Stimulated activated CD8-positive, alpha-beta memory T cell treated with anti-CD3 and anti-CD28 coated beads, Interleukin-12 subunit alpha, Interleukin-12 subunit beta, amount 100 ng/mL, for 4 hours (primary cell): Measurements from ENCODE around the gene GPC6.

Experiments used
- DNase-seq: peaks from one replicate; pipeline ENCODE4 v3.0.0-alpha.2; 2020; ENCODE audit warnings: low read depth

The GPC6 gene

DNA sequence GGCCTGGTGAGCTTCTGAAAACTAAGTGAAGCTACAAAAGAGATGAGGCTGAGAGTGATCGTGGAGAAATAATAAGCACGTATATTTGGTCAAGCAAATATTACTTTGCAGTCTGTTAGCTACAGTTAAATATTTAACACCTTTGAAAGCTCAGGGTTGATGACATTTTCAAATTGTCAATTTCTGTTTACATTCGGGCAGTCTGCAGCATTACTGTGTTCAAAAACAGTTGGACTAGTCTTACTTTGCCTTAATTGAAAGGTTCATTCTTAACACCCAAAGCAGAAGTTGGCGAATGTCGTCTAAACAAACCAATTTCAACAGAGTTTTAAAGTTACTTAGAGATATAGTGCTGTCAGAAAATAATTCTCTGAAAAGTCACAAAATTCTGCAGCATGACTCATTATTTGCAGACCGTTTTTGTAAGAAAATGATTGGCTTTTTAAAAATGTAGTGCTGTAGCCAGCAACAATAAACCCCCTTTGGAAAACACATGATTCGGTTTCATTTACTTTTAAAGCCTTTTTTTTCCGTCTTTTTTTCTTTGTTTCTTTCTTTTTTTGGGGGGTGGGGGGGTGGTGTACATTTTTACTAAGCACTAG, 549.0 kb downstream of the GPC6 start:
- DNase-seq: no peak

DNA sequence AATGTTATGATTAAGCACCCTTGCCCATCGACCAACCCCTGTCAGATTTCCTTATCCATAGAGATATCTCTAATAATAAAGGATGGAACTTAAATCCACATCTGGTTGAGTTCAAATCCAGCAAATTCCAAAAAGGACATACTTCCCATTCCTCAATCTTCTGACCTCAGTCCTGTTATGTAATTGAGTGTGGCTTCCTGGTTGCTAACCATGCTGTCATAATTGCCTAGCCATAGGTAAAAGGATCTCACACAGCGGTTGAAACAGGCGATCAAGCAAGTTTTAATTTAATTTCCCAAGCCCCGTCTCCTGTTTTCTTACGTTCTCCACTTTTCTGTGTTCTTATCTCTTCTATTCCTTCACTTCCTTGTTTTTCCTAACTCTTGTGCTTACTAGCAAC, 550.3 kb downstream of the GPC6 start:
- no peak for DNase-seq

DNA sequence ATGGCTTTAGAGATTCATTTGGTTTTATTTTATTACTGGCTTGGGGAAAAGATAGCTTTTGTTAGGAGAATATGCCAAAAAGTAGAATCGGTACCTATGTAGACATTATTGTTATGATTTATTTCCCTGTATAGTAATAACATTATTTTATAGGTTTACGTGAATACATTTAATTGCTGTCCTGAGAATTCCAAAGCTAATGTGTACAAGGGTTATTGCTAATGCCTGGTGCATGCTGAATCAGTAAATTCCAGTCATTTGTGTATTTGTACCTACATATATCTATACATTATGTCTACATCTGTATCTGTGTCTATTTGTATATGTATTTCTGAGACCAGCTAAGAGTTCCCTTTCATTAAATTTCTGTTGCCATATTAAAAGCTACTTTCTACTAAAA, 550.9 kb downstream of the GPC6 start:
- no peak for DNase-seq

DNA sequence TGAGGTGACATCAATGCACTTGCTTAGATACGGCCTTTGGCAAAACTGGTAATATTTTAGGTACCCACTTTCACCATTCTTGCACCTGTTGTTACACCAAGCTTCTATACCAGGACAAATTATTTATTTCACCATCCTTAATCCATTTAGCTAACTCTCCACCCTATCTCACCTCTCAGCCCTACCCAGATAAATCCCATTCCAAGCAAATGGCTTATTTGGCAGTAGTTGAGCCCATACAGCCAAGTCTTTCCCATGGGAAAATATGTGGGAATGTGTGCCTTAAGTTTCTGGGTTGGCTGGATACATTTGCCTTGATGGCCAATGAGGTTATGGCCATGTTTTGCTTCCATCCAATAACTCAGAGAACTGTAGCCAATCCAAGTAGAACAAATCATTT, 551.9 kb downstream of the GPC6 start:
- DNase-seq: no peak

DNA sequence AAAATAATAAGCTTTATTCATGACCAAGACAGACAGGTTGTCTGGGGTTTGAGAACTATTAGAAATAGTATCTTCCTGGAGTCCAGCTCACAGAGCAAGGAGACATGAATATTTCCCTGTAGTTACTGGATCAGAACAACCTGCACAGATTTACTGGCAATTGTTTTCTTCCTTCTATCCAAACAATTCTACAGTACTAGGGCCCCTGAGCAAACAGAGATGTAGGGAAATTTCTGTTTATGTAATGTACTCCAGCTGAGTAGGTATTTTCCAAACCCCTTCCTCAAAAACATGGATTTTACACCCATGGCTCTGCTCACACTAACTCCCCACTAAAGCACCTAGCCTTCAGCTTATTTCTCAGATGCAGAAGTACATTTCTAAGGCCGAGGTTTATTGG, 557.6 kb downstream of the GPC6 start:
- no peak for DNase-seq

DNA sequence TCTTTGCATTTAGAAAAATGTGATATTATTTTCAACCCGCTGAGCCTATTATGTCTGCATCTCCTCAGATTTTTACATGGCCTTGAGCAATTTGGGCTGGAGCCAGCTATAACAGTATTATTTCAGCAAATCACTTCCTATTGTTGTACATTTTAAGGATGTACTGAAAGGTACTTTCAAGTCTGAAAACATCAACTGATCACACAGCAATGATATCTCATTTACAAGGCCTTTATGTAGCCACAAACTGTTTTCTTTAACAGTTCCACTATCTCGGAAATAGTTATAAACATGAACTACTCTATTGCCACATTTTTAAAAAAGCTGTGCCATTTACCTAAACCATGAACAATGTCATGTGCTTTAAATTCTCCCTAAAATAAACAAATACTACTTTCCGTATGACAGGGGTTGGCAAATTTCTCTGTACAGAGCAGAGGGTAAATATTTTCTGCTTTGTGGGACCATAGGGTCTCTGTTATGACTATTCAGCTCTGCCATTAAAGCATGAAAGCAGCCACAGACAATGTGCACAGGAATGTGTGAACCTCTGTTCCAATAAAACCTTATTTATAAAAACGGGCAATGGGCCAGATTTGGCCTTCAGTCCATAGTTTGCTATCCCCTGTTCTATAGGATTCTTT, 560.4 kb downstream of the GPC6 start:
- DNase-seq: no peak

DNA sequence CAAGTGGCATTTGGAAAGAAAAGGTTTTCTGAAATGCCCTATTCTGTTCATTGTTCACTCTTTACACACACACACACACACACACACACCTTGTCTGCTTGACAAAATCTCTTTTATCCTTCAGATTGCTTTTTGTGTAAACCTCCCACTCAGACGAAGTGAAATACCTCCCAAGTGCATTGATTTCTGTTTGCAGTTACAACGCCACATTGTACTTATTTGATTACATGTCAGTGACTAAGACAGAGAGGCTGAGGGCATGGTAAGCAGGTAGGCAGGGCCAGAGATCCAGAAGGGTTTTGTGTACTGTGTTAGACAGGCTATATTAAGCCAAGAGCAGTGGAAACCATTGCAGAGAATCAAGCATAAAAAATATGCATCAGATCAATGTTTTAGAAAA, 561.8 kb downstream of the GPC6 start:
- DNase-seq: no peak

DNA sequence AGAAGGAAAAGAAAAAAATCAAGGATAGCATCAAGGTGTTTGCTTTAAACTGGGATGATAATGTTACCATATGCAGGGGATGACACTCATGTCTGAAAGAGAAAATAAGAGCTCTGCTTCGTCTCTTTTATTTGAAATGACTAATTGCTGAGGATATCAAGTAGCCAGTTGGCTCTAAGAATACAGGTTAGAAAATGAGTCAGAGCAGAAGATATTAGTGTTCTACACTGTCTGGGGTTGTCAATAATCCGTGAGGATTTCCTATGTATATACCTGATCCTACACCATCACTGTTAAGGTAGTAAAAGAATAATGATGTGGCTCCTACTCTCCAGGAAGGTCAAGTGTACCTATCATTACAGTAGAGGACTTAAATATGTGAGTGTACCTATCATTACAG, 562.5 kb downstream of the GPC6 start:
- no peak for DNase-seq

DNA sequence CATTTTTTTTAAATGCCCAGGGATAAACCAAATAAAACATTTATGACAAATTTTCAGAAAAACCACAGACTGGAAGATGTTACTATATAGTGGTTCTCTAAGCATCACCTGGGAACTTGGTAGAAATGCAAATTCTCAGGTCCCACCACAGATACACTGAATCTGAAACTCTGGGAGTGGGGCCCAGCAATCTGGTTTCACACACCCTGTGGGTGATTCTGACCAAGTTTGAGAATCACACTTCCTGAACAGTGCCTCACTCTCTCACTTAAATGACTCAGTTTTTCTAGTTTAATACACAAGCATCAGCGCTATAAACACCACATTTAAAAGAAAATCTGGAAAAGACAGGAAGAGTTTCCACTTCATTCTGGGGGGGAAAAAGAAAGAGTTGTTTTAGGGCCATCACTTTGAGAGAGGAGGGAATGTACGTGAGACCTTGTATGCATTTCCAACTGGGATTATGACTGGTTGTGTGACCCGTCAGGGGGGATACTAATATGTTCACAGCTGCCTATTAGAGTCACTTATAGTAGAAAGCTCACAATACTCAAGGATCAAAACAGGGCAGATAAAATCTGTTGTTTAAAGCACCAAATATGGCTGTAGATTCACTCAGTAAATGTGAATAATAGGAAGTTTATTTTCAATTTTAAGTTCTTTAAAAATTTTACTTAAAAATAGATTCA, 567.7 kb downstream of the GPC6 start:
- DNase-seq: no peak

DNA sequence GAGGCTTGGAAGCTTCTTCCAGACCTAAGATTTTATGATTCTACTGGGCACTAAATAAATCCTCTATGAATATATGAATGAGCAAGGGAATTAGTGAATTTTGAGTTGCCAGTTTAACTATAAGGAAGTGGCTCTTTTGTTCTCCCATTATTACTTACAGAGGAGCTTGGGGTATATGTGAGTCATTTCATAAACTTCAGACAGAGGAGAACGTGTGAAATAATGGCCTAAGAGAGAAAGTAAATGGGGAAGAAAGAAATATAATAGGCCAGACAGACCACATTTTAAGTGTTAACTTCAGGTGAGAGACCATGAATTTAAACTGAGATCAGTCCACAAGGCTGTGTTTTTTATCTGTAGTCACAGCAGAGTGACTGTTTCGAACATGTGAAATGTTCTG, 570.9 kb downstream of the GPC6 start:
- no peak for DNase-seq

DNA sequence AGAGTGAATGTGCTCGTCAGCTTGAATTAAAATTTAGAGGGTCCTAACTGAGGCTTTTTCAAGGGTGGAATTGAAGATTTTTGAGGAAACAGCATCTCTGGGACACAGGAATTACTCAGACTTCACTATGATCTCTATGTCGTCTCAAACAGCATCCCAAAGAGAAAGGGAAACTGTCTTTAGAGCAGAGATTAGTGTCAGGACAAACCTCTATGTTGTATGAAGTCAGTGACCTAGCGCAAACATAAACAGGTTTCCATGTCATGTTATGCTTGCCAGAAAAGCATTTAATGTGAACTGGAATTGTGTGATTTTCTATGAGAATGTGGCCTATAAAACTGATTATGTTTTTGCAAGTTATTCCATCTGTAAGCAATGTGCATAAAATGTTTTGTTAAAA, 573.7 kb downstream of the GPC6 start:
- DNase-seq: no peak

DNA sequence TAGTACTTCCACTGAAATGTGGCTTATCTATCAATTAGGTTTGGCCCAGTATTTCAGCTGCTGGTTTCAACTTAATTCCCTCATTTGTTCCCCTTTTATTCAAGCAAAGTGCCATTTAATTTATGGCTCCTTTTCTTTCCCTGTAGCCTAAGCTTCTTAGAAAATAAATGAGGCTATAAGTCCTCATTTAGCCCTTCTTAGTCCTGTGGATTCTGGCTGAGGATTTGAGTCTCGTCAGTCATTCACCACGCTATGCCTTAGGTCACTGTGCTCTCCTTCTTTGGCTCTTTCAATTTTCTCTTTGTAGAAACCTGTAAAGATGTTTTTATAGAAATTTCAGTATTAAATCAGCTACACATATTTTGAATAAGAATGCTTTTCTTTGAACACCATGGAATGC, 579.1 kb downstream of the GPC6 start:
- no peak for DNase-seq

DNA sequence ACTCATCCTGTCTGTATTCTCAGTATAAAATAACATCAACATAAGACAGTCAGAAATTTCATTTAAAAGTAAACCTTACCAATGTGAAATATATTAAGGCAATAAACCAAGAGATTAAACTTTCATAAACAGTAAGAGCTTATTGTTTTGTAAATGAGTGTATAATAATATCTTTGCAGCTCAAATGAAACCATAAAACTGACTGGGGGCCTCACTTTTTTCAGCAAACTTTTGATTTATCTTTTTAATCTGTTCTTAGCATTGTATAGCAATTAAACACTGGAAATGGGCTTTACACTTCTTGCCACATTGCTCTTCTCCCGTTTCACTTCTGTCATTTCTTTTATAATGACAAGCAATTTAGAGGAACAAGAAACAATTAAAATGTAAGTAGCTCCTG, 580.3 kb downstream of the GPC6 start:
- DNase-seq: no peak

DNA sequence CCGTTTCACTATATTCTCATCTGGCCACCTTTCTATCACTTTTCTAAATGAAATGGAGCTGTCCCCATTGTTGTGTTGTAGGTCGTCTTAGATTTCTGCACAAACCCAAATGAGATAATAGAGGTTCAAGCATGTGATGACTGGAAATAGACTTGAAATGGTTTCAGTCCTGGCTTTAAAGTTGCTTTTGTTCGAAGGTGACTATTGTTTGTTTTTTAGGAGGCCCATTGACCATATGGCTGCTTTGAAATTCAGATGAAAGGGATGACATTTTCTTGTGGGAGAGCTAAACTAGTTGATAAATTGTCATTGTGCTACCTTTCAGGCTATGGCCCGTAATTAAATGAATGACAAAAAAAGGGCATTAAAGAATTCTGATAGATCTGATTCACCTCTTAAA, 583.7 kb downstream of the GPC6 start:
- DNase-seq: no peak

DNA sequence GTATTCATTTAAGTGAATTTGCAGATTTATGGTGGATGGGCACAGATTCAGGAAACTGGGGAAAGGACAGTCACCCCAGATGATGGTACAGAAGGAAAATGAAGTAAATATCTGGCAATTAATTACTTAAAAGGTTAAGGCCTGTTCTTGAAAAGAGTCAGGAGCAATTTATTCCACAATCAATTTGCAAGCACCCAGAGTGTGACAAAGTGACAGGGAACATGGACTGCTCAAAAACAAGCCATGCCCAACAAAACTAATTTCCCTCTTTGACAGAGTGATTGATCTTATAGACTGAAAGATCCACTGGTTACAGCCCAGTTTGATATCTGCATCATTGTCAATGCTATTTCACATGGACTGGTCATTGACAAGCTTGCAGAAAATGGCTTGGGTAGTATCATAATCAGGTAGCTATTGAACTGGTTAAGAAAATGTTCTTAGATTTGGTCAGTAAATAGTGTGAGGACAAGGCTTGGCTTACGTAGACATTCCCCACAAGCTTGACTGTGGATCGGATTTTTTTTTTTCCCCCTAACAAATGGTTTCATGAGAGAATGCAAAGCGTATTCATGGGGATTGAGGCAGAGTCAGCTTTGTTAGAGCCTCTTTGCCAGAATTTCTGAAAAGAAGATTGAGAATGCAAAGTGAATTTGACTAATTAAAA, 584.6 kb downstream of the GPC6 start:
- no peak for DNase-seq

DNA sequence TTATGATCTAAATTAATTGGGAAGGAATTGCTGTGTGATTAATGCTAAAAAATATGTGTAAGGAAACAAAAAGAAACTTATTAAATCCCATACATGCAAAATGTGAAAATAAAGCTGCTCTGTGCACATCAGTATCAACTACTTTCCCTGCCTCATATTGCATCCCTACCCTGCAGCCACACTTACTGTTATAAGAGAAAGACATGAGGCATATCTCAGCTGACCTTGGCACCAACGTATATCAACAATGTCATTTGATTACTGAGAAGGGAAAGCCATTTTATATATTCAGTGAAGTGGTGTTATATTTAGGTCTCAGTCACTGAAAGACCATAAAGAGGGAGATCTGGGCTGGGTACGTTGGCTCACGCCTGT, 585.1 kb downstream of the GPC6 start:
- DNase-seq: no peak

DNA sequence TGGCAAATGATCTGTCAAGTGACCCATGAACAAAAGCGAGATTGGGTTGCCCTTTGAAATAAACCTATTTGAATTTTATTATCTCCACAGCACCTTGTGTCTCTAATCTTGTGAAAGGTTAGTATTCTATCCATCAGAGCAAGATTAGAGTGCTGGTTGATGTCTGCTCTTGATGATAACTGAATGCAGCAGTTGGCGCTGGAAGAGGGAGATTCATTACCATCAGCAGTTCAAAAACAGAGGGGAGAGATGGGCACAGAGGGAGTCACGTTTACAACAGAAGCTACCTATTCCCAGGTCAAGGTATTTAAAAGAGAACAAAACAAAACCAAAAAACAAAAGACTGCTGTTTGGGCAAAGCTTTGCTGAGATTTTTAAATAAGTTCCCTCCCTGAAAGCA, 588.1 kb downstream of the GPC6 start:
- no peak for DNase-seq

DNA sequence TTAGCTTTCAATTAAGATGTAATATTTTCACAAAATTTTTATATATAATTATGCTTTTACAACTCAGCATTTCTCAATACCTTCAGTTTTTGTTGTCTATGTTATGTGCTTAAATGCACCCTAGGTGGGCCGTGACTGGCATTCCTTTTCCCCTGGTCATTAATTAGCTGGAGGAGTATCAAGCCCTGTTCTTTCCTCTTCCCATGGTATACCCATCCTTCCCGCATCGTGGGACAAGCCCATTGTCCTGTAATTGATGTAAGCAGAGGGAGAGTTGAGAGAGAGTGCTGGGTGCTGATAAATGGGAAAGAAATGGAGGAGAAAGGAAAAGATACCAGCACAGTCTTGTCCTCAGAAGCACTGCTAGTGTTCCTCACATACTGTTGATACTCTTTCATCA, 591.7 kb downstream of the GPC6 start:
- DNase-seq: no peak

DNA sequence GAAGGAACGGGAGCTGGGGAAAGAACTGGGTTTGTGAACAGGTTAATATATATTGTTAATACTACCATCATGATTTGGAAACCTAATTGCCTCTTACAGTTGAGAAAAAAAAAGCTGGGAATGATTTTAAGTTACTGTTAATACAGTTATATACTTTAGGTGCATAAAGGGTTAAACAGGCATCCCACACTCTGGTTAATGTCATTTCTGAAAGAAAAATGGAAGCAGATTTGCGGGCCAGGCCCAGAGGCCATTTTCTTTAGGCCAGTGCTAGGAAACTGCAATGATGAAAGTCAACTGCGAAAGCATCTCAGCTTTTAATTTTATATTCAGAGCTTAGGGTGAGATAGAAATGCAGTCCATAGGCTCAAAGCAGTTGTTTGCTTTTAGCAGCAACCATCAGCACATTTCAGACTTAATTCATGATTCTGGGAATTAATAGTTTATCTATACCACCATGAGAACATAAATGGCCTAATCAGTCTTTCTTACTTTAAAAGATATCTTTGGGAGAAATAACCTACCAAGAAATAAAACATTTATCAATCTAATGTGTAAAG, 592.8 kb downstream of the GPC6 start:
- no peak for DNase-seq

DNA sequence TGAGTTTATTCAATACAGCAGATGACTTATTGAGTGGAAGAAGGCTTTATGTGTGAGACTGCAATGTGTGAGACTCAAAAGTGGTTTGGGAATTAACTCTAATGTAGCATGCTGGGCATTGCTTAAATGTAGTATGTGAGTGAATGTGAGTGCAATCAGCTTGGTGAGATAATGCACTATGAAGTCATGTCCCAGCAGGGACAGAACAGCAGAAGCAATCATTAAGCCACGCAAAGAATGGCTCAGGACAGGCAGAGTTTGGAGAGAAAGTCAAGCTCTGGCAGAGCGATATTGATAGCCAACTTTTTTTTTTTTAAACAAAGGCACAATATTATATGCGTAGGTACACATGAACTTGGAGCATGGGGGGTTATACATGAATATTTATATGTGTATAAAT, 597.7 kb downstream of the GPC6 start:
- no peak for DNase-seq

DNA sequence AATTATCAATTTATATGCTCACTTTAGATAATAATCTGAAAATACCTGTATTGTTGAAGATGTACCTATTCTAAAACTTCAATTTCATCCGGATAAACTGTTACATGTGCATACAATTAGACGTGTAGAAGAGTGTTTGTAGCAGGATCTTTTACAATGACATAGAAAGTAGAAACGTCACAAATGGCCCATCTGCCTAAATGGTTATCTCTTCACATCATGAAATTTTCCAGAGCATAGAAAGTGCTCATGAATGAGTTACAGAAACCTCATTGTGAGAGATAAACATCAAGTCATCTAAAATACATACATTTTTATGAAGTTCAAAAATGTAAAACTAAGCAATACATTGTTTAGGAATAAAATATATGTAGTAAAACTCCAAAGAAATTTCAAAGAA, 607.4 kb downstream of the GPC6 start:
- no peak for DNase-seq

DNA sequence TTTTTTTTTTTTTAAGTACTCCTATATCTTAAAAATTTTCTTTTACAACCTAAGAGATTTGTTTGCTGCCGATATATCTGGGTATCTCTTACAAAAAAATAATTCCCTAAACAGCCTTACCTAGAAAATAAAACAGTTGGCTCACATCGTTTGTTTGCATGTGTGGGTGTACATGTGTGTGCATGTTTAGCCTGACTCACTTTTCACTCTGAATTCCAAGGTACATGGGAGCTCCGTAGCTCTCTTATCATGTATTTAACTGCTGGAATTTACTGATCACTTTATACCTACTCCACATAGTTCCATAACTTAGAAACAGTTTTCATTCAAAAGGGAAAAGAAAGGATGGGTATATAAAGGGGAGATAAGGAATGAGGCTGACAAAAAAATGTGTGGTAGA, 616.5 kb downstream of the GPC6 start:
- DNase-seq: no peak

DNA sequence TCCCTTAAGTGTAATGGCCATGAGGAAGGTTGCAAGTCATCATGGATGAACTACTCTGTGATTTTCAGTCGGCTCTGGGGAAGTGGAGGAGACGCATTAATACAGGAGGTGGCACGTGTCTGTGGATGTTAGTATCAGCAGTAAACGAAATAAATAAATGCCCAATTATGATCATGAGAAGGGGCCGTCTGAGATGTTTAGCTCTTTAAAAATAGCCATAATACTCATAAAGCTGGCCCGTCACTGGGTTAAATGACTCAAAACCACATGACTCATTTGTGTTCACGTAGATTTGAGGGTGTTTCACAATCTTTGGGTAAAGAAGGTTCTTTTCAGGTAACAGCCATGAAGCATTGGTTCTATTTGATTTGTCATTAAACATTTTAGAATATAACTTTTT, 620.6 kb downstream of the GPC6 start:
- no peak for DNase-seq
